HG03095 (cell line): ENCODE data around the gene NID2.

Experiments used
- ATAC-seq: cut with Tn5 transposase; IDR thresholded peaks from one replicate; pipeline ENCODE4 v1.9.1; 2021; ENCODE audit warnings: moderate library complexity; ENCODE audit not compliant: unreplicated experiment

NID2 gene, protein sequence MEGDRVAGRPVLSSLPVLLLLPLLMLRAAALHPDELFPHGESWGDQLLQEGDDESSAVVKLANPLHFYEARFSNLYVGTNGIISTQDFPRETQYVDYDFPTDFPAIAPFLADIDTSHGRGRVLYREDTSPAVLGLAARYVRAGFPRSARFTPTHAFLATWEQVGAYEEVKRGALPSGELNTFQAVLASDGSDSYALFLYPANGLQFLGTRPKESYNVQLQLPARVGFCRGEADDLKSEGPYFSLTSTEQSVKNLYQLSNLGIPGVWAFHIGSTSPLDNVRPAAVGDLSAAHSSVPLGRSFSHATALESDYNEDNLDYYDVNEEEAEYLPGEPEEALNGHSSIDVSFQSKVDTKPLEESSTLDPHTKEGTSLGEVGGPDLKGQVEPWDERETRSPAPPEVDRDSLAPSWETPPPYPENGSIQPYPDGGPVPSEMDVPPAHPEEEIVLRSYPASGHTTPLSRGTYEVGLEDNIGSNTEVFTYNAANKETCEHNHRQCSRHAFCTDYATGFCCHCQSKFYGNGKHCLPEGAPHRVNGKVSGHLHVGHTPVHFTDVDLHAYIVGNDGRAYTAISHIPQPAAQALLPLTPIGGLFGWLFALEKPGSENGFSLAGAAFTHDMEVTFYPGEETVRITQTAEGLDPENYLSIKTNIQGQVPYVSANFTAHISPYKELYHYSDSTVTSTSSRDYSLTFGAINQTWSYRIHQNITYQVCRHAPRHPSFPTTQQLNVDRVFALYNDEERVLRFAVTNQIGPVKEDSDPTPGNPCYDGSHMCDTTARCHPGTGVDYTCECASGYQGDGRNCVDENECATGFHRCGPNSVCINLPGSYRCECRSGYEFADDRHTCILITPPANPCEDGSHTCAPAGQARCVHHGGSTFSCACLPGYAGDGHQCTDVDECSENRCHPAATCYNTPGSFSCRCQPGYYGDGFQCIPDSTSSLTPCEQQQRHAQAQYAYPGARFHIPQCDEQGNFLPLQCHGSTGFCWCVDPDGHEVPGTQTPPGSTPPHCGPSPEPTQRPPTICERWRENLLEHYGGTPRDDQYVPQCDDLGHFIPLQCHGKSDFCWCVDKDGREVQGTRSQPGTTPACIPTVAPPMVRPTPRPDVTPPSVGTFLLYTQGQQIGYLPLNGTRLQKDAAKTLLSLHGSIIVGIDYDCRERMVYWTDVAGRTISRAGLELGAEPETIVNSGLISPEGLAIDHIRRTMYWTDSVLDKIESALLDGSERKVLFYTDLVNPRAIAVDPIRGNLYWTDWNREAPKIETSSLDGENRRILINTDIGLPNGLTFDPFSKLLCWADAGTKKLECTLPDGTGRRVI (N-terminal part only)

DNA sequence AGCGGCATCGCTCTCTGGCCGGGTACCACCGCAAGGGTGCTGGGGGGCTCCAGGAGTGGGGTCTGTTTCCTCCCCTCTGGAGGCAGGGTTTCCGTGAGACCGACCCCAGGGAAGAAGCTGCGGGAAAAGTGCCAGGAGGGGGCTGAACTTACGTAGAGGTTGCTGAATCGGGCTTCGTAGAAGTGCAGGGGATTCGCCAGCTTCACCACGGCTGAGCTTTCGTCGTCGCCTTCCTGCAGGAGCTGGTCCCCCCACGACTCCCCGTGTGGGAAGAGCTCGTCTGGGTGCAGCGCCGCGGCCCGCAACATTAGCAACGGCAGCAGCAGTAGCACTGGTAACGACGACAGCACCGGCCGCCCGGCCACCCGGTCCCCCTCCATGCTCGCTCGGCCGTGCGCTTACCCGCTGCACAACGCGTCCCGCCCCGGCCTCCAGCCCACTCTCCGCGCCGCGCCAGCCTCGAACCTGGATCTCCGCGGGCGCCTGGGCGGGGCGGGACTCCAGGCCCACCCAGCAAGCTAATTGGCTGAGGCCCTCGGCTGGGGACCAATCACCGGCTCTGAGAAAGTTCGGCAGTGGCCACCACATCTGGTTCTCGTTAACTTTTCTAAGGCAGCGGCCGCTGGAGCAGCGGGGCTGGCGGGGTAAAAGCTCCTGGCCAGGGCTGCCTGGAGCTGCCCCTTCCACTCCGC lies at the start of gene NID2:
TSS of gene NID2 (minus strand) at position 445 of the 692 bp plus-strand sequence. CDS start at position 380, 65 bp downstream.
- no peak for ATAC-seq

DNA sequence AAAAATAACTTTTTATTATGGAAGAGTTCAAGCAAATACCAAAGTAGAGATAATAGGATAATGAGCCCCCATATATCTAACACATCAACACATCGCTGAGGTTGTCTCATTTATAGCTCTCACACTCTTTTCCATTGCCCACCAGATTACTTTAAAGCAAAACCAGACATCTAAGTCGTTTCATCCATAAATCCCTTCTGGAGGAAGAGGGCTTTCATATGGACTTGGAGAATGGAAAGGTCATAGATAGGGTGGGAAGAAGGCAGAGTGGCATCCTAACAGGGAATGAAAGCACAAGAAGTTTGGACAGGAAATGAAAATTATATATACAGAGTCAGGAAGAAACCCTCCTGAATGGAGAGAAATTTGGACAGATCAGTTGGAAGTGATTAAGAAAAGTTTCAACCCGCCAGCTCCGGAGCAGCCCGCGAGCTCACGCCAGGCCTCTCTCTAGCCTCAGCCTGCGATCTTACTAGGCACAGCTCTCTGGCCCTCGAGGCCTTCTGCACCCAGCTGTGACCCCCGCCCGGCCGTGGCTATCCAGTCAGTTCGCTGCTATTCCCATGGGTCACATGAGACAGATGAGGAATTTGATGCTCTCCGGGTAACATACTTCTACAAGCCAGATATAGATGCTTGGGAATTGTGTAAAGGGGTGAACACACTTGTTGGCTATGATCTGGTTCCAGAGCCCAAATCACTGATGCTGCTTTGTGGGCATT lies 48.4 kb upstream of the NID2 start:
- ATAC-seq: no peak

DNA sequence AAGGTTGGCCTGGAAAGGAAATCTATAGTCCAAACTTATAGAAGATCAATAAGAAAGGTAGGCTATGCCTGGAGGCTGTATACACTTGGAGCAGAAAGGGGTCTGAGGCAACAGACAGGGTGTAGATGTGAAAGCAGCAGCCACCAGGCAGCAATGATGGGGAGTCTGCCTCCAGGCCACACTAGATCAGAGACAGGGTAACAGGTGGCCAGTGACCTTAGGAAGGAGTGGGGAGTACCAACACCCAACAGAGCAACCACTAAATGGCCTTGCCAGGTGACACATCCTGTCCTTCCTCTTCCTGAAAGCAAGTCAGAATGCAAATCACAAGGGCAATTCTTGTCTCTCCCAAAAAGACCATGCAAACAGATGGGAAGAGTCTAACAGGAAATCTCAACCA lies 46.4 kb upstream of the NID2 start:
- no peak for ATAC-seq

DNA sequence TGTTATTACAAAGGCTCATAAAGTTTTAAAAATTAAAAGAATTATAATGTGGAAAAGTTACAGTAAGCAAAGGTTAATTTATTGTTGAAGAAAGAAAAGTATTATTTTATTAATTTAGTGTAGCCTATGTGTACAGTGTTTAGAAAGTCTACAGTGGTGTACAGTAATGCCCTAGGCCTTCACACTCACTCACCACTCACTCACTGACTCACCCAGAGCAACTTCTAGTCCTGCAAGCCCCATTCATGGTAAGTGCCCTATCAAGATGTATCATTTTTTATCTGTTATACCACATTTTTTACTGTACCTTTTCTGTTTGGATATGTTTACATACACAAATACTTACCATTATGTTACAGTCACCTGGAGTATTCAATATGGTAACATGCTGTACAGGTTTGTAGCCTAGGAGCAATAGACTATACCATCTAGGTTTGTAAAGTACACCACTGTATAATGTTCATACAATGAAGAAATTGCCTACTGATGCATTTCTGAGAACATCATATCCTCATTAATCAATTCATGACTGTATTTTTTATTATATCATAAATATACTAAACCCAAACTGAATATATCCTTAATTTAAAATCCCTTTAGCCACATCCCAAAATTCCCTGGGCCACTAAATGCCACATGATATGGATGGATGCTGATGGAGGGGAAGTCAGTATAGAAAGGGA lies 43.6 kb upstream of the NID2 start:
- ATAC-seq: no peak

DNA sequence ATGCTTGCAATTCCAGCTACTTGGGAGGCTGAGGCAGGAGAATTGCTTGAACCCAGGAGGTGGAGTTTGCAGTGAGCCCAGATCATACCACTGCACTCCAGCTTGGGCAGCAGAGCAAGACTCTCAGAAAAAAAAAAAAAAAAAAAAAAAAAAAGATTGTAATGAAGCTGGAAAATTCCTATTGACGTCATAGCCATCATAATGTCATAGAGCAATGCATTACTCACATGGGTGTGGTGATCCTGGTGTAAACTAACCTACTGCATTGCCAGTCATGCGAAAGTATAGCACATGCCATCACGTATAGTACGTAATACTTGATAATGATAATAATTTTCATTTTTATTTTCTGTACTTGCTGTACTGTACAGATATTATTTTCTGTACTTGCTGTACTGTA lies 42.7 kb upstream of the NID2 start:
- ATAC-seq: no peak

DNA sequence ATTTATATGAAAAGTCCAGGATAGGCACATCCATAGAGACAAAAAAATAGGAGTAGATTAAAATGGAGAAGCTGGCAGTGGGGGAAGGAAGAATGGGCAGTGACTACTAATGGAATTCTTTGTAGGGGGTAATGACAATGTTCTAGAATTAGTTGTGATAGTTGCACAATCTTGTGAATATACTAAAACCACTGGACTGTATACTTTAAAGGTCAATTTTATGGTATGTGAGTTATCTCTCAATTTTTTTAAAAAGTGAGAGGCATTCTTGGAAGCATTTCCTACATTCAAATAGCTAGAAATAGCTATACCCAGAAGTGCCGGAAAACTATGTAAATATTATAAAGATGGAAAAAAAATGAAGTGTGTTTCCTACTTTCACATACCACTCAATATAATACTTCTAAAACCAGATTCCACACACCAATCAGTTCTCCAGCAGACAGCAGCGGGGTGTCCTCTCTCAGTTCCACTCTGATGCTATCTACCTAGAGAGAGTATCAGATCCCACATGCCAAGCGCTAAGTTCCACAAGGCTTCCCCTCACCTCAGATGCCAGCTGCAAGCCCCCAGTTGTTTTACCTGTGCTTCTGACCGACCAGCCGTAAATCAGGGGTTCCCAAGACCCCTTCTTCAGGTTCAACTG lies 41.7 kb upstream of the NID2 start:
- ATAC-seq: no peak

DNA sequence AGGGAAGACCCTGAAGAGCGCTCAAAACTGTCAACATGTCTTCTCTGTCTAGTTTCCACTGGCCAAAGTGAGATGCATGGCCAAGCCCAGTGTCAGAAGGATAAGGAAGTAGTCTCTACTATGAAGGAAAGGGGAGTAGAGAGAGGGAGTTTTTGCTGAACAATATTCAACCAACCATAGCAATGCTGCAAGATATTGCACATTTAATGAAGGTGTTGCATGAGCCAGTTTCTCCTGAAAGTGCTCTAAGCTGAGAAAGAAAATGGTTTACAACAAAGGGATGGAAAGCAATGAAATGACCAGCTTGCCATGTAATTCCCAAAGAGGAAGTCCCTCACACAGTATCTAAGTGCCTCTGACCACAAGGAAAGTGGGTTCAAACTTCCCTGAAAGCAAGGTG lies 40.0 kb upstream of the NID2 start:
- ATAC-seq: no peak

DNA sequence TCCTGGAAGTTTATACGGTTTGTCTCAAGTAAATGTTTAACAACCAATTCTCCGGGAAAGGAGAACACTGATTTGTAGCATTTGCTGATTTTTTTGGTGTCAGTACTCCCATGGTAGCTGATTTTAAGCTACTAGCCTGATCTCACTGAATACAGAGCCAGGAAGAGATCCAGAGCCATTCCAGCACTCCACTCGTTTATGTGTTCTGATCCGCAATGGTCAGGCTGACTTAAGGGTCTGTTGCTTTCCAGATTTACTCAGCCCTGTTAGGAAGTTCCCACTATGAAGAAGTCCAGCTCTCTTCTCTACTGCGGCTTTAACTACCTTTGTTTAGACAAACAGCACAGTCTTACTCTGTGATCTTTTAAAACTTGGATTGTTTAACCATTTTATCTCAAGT lies 38.0 kb upstream of the NID2 start:
- no peak for ATAC-seq

DNA sequence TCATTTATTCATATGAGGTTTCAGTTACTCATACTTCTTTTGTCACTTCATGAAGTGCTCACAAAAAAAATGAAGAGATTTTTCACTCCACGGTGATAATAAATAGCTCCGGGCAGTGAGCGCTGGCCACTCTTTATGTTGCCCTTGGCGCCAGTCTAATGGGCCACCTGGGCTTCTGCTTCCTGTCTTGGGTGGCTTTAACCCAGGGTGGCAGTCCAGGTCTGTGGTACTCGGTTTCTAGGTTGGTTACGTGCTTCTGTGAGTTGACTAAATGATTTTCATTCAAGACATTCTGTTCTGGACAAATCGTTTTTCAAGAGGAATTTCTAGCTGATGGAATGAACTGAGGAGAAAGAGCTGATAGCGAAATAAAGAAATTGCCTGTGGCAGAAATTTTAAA lies 34.6 kb upstream of the NID2 start:
- no peak for ATAC-seq

DNA sequence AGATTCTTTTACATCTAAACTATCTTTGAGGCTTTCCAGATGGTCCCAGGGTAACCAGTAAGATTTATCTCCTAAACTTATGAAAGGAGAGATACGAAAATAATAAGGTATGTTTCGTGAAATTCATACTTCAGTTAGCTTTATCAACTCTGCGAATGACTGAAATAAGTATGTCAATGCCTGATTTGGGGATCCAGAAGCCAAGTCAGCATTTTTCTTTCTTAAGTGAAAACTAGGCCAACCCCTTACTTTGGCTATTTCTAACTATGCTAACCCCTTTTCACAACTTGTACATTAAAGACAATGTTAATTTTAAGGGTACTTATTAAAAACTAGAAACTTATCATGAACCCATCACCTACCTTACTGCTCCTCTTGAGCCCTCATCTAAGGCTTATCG lies 26.9 kb upstream of the NID2 start:
- ATAC-seq: no peak

DNA sequence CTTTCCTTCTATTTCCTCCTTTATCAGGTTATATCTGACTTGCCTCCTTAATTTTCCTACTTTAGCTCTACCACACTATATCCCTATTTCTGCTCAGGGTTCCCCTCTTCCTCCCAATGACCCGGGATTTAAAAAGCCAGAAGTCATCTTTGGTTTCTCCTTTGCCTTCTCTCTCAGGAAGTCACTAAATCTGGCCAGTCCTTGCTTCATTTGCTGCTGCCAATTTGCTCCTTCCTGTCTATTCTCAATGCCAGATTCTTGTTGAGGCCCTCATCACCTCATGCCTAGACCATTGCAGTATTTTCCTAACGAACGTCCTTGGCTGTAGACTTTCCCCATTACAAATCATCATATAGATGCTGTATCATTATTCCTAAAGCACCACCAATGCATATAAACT lies 26.5 kb upstream of the NID2 start:
- no peak for ATAC-seq

DNA sequence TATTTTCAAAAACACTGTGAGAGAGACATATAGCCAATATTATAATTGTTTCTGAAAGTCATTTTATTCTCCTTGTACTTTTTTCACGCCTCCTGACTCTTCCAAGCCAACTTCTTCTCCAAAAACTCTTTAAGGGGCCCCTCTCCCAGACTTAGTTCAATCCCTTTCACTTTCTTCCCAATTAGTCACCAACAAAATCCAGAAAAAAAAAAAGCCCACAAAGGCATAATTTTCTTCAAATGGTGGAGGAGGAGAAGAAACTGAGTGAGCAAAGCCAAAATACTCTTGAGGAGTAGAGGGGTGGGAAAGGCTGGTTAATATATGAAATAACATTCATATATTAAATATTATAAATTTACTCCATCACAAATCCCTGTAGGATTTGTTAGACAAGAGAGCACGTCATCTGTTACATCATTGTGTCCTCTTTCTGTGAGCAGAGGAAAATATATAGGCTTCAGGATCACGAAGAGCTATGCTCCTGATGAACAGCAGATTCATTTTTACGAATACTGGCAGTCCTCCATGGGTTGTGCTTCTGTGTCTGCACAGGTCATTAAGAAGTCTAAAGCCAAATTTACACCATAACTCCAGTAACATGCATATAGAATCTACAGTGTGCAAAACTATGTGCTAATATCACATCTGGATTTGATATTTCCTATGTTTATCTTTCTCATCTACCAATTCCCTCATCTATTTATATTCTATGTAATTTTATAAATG lies 25.9 kb upstream of the NID2 start:
- ATAC-seq: no peak

DNA sequence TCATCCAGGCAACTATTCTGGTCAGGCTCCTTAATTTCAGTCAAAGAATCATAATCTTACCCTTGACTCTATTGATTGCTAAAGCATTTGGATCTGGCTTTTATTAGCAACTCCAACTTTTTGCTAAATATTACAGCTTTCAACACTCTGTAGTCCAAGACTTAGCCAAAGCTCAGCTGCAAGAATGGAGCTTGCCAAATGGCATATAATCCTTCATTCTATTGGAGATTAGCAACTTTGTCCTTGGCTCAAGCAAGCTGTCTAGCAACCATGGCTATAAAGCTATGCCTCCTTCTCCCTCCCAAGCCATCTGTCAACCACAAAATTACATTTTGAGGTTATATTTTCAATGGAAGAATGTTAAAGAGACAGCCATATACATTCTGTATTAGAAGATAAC lies 23.1 kb upstream of the NID2 start:
- no peak for ATAC-seq

DNA sequence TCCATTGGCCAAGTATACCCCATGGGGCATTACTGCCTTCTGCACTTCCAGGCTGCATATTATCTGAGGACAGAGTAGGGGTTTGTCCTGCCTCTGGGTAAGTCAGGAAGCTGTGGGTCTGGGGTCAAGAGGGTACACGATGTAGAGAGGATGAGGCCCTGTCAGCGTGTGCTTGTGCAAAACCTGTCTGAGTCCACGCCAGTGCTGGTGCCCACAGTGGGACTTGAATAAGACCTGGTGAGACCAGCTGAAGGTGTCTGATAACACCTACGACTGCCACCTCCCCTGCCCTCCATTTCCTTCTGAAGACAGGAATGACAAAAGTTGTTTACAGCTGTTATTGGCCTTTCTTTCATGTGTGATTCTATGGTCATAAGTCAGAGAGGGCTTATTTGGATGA lies 22.1 kb upstream of the NID2 start:
- ATAC-seq: no peak

DNA sequence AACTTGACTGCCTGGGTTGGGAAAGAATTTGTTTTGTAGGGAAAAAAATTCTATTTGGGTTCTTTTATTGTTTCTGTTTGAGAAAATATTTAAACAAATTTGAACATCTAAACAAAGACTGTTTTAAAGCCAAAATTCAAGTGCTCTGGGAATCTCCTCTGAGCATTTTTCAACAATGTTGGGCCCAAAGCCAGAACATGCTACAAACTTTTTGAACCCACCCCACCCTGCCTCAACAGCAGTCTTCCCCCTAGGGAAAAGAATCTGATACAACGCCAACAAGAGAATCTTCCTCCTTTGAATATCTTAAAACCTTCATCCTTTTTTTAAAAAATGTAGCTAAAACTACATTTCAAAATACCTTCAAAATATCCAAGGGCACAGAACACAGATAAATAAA lies 20.4 kb upstream of the NID2 start:
- no peak for ATAC-seq

DNA sequence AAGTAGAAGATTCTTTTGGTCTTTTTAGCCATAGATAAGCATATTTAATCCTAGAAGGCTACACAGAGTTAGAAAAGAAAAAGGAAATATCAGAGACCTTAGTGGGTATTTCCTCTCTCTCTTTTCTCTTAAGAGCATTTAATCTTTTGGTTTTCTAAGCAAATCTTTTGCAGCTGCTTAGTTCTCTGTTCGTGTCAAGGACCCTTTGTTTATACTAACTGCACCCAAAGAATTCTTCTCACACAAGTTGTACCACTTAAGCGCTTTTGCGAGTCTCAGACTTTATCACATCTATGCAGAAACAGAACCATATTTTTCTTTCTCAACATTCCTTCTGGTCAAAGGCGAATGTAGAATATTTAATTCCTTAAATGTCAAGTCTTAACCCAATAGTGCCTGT lies 17.9 kb upstream of the NID2 start:
- no peak for ATAC-seq

DNA sequence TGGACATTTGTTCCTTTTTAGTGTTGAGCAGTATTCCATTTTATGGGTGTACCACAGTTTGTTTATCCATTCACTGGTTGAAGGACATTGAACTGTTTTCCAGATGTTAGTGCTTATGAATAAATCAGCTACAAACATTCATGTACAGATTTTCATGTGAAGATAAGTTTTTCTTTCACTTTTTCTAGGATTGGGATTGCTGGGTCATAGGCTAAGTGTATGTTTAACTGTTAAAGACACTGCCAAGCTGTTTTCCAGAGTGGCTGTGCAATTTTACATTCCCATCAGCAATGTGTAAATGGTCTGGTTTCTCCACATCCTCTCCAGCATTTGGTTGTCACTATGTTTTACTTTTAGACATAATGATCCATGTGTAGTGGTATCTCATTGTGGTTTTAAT lies 14.0 kb upstream of the NID2 start:
- ATAC-seq: no peak

DNA sequence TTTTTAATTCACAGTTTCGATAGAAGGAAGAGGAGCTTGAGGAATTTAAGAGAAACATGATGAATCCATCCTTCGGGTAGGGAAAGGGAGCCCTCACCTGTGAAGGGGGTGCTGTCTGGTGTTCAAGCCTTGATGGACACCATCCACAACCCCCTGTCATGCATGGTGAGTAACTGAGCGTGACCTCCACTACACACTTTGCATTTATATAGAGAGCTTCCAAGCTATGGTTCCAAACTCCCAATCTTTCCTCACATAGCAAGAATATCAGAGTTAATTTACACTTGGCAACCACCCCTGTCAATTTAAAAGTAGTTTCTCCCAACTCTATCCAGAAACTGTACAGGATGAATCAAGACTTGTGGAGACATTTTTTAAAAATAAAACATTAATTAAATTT lies 13.1 kb upstream of the NID2 start:
- ATAC-seq: no peak
